Activated CD4-positive, alpha-beta T cell treated with anti-CD3 and anti-CD28 coated beads, Interleukin-2, amount 50 U/mL, for 4 hours (primary cell): Measurements from ENCODE around the gene PNMA8C.
"Not testable (repeated sequence)": the region's sequence is repeated elsewhere in the genome, so short reads cannot be mapped to it uniquely, and the experiment has no call there.

ENCODE experiments used
- DNase-seq, 2 experiments: peaks; one replicate each; pipeline ENCODE4 v3.0.0-alpha.2; 2020

PNMA8C gene

DNA sequence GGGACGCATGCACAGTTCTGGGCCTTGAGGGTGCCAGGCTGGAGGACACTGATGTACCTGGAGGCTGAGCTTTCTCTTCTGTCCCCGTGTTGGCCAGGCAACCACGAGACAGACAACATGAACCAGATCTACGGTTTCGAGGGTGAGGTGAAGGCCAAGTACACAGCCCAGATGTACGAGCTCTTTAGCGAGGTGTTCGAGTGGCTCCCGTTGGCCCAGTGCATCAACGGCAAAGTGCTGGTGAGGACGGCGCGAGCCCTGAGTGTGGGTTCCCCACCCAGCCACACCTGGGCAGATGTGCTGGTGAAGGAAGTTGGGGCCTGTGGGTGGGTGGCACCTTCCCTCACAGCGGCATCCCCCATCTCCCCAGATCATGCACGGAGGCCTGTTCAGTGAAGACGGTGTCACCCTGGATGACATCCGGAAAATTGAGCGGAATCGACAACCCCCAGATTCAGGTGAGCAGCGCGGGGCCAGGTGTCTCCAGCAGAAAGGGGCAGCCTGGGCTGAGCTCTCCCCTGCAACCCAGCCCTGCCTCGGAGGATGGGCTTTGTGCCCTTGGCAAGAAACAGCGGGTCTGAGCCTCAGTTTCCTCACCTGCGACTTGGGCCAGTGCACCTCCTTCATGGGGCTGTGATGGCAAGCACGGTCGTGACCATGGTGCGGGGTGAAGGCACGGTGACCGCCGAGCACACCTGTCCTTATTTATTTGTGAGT is 41.6 kb downstream of the PNMA8C start:
- no peak for DNase-seq

DNA sequence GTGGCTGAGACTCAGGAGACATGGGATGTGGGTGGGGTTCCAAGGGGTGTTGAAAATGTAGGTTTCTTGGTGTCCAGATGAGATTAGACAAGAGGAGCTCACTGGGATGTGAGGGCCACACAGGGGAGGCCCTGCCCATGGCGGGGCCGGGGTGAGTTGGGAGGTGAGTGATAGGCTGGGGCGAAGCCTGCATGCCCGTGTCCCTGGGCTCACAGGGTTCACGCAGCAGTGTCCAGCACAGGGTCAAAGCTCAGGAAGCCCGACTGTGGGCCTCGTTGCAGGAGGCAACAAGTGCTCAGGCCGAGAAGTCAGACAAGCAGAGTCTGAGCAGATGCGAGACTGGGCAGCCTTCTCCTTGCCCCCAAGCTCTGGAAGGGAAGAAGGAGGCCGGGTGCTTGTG is 42.6 kb downstream of the PNMA8C start:
- no peak for DNase-seq

DNA sequence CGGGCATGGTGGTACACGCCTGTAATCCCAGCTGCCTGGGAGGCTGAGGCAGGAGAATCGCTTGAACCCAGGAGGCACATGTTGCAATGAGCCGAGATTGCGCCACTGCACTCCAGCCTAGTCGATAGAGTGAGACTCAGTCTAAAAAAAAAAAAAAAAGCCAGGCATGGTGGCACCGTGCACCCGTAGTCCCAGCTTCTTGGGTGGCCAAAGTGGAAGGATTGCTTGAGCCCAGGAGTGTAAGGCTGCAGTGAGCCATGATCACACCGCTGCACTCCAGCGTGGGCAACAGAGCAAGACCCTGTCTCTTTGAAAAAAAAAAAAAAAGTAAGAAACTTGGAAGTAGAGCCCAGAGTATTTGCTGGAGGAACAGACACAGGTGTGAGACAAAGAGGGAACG is 43.1 kb downstream of the PNMA8C start:
- DNase-seq: no peak

DNA sequence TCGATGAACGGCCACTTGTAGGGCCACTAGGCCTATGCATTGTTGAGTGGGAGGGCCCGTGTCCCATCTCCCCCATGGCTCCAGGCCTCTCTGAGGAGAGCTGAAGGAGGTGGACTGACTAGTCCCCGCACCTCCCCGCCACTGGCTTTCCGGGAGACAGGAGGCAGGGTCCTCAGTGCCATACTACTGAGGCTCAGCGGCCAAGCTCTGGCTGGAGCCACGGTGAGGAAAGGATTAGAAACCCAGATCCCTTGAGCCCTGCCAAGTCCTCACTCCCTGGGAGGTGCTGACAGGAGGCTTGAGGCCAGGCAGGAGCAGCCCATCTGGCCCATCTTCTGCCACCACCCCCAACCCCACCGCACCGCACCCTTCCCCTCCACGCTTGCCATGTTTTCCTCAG is 44.3 kb downstream of the PNMA8C start:
- no peak for DNase-seq

DNA sequence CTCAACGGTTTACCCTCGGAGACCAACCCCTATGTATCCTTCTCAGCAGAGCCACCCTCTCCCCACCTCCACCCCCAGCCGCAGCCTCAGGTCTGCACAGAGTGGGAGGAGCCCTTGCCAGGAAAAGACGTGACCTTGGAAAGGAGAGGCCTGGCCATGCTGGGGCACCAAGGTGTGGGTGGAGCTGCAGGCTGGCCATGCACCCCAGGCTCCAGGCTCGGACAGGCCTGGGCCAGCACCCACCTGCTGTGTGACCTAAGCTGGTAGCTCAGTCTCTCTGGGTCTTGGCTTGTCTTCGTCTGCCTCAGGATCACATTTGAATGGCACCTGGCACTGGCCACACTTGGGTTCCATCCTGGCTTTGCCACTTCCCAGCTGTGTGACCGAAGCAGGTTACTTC is 44.9 kb downstream of the PNMA8C start:
- no peak for DNase-seq

DNA sequence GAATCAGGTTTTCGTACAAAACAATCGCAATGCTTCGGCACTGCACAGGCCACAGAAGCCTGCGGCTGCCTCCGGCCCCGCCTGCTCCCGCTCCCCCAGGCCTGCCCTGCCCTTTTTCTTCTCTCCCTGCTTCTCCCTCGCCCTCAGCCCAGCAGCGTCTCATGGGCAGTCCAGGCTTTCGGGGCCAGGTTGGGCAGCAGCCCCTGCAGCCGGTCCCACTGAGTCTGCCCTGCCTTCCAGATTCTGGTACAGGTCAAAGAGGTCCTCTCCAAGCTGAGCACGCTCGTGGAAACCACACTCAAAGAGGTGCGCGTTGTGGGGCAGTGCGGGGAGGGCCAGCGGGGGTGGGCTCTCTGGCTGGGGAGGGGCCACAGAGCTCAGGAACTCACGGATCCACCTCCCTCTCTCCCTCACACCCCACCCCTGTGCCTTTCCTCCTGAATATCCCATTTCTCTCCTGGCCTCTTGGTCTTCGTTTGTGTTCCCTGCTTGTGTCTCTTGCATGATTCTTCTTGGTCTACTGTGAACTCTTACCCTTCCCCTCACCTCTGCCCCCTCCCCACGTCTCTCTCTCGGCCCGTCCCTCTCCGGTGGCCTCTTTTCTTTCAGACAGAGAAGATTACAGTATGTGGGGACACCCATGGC is 45.4 kb downstream of the PNMA8C start:
- no peak for DNase-seq

DNA sequence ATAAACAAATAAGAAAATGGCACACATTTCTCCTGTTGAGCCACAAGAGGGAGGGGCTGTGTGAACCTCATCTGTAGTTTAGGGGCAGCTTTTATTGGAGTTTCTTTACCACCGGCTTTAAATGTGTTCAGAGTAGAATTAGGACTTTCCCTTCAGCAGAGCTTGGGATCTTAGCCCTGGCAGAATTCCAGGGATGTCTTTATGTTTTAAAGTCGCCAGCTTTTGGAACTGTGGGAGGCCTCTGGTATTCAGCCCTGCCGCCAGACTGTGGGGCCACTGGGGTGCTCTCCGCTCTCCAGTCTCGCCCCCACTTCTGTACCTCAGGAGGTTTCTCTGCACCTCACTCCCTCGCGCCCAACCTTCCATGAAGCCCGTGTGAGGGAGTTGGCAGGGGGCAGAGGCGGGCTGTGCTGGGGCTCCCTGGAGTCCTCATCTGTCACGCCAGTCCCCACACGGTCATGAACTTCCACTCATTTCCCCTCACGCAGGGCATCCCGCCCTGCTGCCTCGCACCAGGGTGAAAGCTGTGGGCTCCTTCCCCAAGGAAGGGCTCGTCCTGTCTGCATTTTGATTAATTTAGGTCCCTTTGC is 46.9 kb downstream of the PNMA8C start:
- no peak for DNase-seq

DNA sequence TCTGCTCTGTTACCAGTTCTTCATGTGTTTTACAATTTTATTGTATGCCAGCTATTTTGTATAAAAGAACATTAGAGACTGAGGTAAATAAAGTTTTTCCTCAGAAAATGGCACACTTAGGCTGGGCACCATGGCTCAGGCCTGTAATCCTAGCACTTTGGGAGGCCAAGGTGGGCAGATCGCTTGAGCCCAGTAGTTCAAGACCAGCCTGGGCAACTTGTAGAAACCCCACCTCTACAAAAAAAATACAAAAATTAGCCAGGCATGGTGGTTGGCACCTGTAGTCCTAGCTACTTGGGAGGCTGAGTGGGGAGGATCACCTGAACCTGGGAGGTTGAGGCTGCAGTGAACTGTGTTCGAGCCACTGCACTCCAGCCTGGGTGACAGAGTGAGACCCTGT is 47.4 kb downstream of the PNMA8C start:
- no peak for DNase-seq

DNA sequence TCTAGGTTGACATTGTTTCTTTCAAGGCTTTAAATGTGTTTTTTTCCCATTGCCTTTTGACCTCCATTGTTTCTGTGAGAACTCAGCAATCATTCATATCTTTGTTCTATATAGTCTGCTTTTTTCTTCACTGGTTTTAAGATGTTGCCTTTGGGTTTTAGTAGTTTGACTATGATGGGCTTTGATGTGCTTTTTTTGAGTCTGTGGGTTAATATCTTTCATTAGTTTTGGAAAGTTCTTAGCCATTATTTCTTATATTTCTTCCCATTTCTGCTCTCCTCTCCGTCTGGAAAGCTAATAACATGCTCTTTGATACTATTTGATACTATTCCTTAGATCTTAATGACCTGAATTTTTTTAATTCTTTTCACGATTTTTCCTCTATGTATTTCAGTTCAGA is 48.0 kb downstream of the PNMA8C start:
- no peak for DNase-seq

DNA sequence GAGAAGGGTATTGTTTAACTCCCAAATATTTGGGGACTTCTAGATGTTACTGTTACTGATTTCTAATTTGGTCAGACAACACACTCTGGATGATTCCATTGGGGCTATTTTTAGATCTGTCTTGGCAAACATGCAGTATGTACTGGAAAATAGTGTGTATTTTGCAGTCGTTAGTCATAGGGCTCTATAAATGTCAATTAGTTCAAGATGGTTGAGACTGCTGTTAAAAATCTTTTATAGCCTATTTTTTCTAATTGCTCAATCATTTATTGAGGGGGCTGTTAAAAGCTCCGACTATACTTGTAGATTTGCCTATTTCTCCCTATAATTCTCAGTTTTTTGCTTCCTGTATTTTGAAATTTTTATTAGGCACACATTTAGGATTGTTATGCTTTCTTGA is 50.5 kb downstream of the PNMA8C start:
- DNase-seq: no peak

DNA sequence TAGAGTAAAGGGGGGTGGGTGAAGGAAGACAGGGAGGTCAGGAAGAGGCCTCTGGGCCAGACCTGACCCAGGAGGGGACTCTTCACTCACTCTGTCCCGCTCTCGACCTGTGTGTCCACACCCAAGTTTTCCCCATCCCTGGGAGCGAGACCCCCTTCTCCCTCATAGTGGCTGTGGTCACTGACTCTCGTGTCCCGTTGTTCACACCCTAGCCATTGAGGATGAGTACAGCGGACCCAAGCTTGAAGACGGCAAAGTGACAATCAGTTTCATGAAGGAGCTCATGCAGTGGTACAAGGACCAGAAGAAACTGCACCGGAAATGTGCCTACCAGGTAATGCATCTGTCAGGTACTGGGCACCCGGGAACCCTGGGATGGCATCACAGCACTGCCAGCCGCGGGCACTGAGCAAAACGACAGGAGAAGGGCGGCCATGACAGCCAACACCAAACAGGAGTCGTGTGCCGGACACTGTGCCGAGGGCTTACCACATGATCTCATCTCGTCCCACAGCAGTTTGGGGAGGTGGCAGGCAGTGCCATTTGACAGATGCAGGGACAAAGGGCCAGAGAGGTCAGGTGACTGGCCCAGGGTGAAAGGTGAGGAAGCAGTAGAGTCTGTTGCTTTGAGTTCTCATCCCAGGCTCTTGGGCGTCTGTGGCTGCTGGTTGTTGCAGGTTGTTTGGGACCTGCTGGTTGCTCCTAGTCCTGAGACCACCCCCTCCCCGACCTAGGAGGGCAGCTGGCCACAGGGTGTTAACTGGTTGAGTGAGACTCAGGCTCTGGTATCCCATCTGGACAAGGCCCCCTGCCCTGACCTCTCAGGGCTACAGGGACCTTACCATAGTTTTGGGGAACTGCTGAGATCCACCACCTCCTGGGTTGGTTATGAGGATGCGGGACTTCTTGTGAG is 52.2 kb downstream of the PNMA8C start:
- no peak for DNase-seq

DNA sequence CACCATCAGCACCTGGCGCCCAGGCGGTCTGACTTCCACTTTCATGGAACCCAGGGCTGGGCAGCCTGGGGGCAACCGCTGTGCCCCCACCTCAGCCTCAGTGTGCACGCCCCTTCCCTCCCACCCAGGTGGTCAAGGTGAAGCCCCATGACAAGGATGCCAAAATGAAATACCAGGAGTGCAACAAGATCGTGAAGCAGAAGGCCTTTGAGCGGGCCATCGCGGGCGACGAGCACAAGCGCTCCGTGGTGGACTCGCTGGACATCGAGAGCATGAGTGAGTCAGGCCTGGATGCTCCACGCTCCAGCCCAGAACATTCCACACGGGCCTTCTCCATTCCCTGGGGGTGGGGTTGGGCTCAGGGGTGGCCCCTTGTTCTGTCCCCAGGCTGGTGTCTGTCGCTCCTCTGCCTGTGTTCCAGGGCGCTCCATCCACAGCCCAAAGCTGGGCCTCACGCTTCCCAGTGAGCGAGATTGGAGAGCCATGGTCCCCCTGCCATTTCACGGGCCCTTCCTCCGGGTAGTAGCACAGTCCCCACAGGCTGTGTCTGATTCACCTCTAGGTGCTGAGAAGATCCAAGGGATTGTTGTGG is 53.2 kb downstream of the PNMA8C start:
- not testable (repeated sequence) for DNase-seq
